Mesothelial cell of epicardium (in vitro differentiated cells): ENCODE measurements around the gene KLHL42. TPM values are rescaled to one million over a fixed set of nuclear protein-coding genes. Genes with fewer than 3 reads are reported as not detected.

ENCODE experiments used
- DNase-seq, 2 experiments: peaks; one replicate each; pipeline ENCODE4 v3.0.0; 2021; ENCODE audit warnings: low spot score in 2 of 2; ENCODE audit not compliant: unreplicated experiment in 2 of 2
- H3K27ac Mint-ChIP-seq: 2 replicates; pipeline ENCODE4 v1.8.0; 2021; ENCODE audit warnings: mixed read lengths
- H3K27me3 Mint-ChIP-seq: 2 replicates; pipeline ENCODE4 v1.8.0; 2021; ENCODE audit warnings: low read depth, mixed read lengths
- H3K36me3 Mint-ChIP-seq: 2 replicates; pipeline ENCODE4 v1.8.0; 2021; ENCODE audit warnings: mixed read lengths
- H3K4me1 Mint-ChIP-seq: 2 replicates; pipeline ENCODE4 v1.8.0; 2021; ENCODE audit warnings: mixed read lengths
- H3K4me3 Mint-ChIP-seq: 2 replicates; pipeline ENCODE4 v1.8.0; 2021; ENCODE audit warnings: mild to moderate bottlenecking, moderate library complexity, mixed read lengths
- H3K9me3 Mint-ChIP-seq: 2 replicates; pipeline ENCODE4 v1.8.0; 2021; ENCODE audit warnings: mixed read lengths
- total RNA-seq: library from RNA; stranded (reverse); gene quantifications from 3 replicates; pipeline ENCODE4 v1.2.1, GENCODE V29; 2021
- TF ChIP-seq, protein P1 (sequence below): fragments of 200-600 bp; sonication (generic); IDR thresholded peaks from one replicate; pipeline ENCODE4 v1.5.0; 2021; ENCODE audit warnings: antibody characterized with exemption; ENCODE audit not compliant: unreplicated experiment

KLHL42 gene
- total RNA-seq, 1 donor from 2014 or later, result 38.7 TPM

DNA sequence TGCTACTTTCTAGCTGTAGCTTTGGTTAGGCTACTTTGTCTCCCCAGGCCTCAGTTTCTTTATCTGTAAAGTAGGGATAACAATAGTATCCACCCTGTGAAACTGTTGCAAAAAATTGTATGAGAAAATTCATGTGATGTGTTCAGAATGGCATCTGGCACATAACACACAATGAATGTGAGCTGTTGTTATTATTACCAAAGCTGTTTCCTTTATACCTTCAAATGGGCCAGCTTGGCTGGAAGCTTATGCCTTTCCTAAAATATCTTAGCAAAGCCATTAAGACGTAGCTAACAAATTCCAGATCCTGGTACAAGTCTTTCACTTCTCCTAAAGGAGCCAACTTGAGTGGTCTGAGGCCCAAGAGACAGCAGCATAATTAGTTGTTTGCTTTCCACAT, 25.2 kb downstream of the KLHL42 start:
- Mint-ChIP-seq H3K27me3 (no peaks in the 10 kb centered on the region), H3K27ac (no peak overlapping the region), H3K4me3 (no peak overlapping the region), H3K36me3 (no peaks in the 10 kb centered on the region), H3K9me3 (no peaks in the 10 kb centered on the region), H3K4me1 (no peaks in the 10 kb centered on the region)
- TF ChIP-seq, protein P1, sequence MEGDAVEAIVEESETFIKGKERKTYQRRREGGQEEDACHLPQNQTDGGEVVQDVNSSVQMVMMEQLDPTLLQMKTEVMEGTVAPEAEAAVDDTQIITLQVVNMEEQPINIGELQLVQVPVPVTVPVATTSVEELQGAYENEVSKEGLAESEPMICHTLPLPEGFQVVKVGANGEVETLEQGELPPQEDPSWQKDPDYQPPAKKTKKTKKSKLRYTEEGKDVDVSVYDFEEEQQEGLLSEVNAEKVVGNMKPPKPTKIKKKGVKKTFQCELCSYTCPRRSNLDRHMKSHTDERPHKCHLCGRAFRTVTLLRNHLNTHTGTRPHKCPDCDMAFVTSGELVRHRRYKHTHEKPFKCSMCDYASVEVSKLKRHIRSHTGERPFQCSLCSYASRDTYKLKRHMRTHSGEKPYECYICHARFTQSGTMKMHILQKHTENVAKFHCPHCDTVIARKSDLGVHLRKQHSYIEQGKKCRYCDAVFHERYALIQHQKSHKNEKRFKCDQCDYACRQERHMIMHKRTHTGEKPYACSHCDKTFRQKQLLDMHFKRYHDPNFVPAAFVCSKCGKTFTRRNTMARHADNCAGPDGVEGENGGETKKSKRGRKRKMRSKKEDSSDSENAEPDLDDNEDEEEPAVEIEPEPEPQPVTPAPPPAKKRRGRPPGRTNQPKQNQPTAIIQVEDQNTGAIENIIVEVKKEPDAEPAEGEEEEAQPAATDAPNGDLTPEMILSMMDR, result no peak
- DNase-seq, result no peak

DNA sequence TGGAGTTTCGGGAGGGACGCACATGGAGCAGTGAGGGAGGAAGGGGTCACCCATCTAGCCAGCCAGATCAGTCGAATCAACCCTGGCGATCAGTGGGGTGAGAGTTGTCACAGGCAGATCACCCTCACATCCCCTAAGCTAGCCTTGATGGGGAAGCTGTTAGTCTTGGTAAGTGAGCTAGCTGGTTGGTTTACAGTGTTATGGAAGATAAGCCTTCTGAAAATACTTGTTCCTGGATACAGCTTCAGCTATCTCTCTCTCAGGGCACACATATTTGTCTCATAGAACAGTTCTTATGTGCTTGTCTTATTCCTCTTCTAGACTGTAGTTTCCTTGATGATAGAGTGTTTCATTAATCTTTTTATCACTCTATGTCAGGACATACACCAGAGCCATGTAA, 26.2 kb downstream of the KLHL42 start:
- no peaks in the 10 kb centered on the region for H3K36me3 Mint-ChIP-seq
- H3K27ac Mint-ChIP-seq, result no peak overlapping the region
- TF ChIP-seq, protein P1, result no peak
- H3K9me3 Mint-ChIP-seq, result no peaks in the 10 kb centered on the region
- no peaks in the 10 kb centered on the region for H3K4me1 Mint-ChIP-seq
- H3K4me3 Mint-ChIP-seq, result no peak overlapping the region
- H3K27me3 Mint-ChIP-seq, result no peaks in the 10 kb centered on the region
- no peak for DNase-seq

DNA sequence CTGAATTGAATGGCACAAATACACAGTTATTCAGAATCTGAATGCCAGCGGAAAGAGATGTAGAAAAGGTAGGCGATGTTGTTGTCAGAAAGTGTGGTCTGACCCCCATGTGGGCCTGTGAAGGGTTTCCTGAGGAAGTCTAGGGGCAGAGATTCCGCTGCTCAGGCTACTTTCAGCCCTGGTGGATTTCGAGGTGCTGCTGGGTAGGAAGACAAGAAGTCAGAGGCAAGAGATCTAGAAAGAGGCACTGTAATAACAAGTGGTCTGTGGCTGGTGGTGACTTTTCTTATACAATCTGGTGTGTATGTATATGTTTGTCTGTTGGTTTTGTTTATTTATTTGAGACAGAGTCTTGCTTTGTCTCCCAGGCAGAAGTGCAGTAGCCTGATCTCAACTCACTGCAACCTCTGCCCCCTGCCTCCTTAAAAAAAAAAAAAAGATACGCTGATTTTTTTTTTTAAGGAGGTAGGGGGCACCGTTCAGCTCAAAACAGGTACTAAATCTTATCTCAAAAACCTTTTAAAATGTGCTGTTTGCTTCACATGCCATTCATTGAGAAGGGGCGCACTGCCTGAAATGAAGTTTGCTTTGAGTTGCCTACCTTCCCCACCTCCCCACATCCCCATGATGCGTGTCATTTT, 27.1 kb downstream of the KLHL42 start:
- no peaks in the 10 kb centered on the region for H3K4me1 Mint-ChIP-seq
- no peak overlapping the region for H3K27ac Mint-ChIP-seq
- H3K4me3 Mint-ChIP-seq, result no peak overlapping the region
- TF ChIP-seq, protein P1, result no peak
- H3K27me3 Mint-ChIP-seq, result no peaks in the 10 kb centered on the region
- DNase-seq, result no peak
- no peaks in the 10 kb centered on the region for H3K9me3 Mint-ChIP-seq
- no peaks in the 10 kb centered on the region for H3K36me3 Mint-ChIP-seq

DNA sequence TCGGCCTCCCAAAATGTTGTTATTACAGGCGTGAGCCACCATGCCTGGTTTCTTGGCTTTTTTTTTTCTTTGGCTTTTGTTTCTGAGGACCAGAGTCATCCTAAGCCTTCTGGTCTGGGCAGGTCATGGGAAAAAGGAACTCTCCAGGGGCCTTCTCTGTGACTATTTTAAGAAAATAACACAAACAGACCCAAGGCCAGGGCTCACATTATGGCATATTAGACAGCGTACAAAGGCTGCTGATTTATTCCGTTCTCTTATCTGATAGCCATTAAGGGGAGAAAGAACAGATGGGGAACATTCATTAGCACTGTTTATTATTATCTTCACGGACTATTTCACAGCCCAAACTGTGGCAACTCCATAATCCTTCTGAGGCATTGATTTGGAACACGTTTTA, 28.8 kb downstream of the KLHL42 start:
- Mint-ChIP-seq H3K4me3 (no peak overlapping the region), H3K4me1 (no peaks in the 10 kb centered on the region), H3K27ac (no peak overlapping the region), H3K36me3 (no peaks in the 10 kb centered on the region), H3K27me3 (no peaks in the 10 kb centered on the region), H3K9me3 (no peaks in the 10 kb centered on the region)
- no peak for DNase-seq
- TF ChIP-seq, protein P1, result no peak

DNA sequence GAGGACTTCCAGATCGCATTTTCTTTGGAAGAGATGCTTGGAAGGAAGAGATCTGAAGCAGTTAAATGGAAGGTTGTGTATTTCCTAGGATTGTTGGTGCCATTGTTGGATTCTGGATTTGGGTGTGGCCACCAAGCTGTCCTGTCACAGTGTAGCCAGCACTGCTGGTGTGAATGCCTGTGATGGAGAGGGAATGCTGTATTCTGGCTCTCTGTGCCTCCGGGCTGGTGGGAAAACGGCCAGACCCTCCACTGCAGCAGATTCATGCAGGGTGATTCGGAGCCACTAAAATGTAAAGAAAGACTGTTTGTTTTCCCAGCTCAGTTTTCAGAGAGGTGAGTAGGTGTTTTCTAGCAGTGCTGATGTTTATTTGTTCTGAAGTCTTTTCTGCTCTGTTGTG, 30.7 kb downstream of the KLHL42 start:
- H3K36me3 Mint-ChIP-seq, result no peaks in the 10 kb centered on the region
- H3K4me1 Mint-ChIP-seq, result no peaks in the 10 kb centered on the region

More for the DNA sequence above, 30.7 kb downstream of the KLHL42 start:
- TF ChIP-seq, protein P1, result no peak
- no peak for DNase-seq
- Mint-ChIP-seq H3K27ac (no peak overlapping the region), H3K9me3 (no peaks in the 10 kb centered on the region), H3K27me3 (no peaks in the 10 kb centered on the region), H3K4me3 (no peak overlapping the region)
